ENCODE measurements around the gene TNFAIP3. TPM values are rescaled to one million over a fixed set of nuclear protein-coding genes. Genes with fewer than 3 reads are reported as not detected.

Gene TNFAIP3
- total and polyA plus RNA-seq, 2 donors (not counting 1 experiment from before 2014, with no cell fraction given): 86.2 to 92.0 TPM

- peak overlapping the region; percentile 99 for H3K27ac Mint-ChIP-seq
- H3K9me3 Mint-ChIP-seq (ENCODE audit: insufficient read depth): no peaks in the 10 kb centered on the region
- no peaks in the 10 kb centered on the region for H3K27me3 Mint-ChIP-seq
These were observed 4.2 kb downstream of the TNFAIP3 start for GRCh38 chr6:137871291-137871690.

More at GRCh38 chr6:137871291-137871690, 4.2 kb downstream of the TNFAIP3 start:
- Mint-ChIP-seq H3K4me1 (peaks cover 71% of the 10 kb centered on the region), H3K4me3 (peak overlapping the region; percentile 94)
- DNase-seq: no peak
- no peak for ATAC-seq (ENCODE audit: low read depth)
- peaks cover 87% of the 10 kb centered on the region for H3K79me2 ChIP-seq (ENCODE audit: control insufficient read depth, insufficient read depth, low read length)
- 64% methylated on average over 9 of the region's 11 CpGs for WGBS (ENCODE audit: insufficient coverage)
- ChIA-PET POLR2A (interaction anchor here (0.5 kb wide), 1 partner anchor 695 kb away, joined by 4 read pairs; no protein-coding TSS in a partner anchor), CTCF (interaction anchor here (0.9 to 13.4 kb wide), 9 partner anchors 13 to 237 kb away, joined by 3 to 199 read pairs (median 5); no protein-coding TSS in a partner anchor)
- no peaks in the 10 kb centered on the region for H3K27me3 ChIP-seq (replicated peaks in 1 of 4; ENCODE audit: control extremely low read depth in 1 of 4, control insufficient read depth in 3 of 4, insufficient read depth in 4 of 4, low read length in 3 of 4)
- H3K9me3 ChIP-seq (ENCODE audit: control extremely low read depth in 1 of 3, control insufficient read depth in 2 of 3, insufficient read depth in 1 of 3, low read length in 2 of 3): no peaks in the 10 kb centered on the region
- peak overlapping the region; percentile 96 for H3K27ac ChIP-seq (ENCODE audit: low read length in 2 of 2)
- H3K4me1 ChIP-seq (ENCODE audit: control insufficient read depth in 2 of 2, insufficient read depth in 2 of 2, low read length in 2 of 2): peaks cover 61 to 64% of the 10 kb centered on the region in 2 donors
- H3K4me3 ChIP-seq (ENCODE audit: control extremely low read depth in 1 of 5, extremely low read depth in 1 of 5, insufficient read depth in 1 of 5, low read depth in 2 of 5, low read length in 4 of 5): peak overlapping the region in 4 of 5 experiments; percentile 3 to 95 (median 23)
- TF ChIP-seq EZH2 (IDR thresholded peaks at IDR 0.05; ENCODE audit: borderline replicate concordance, insufficient read depth, low read depth, low read length, poor library complexity, severe bottlenecking) (no peak), CTCF (IDR thresholded peaks at IDR 0.05) (no peak)
- H3K9ac ChIP-seq (ENCODE audit: low read length): peak overlapping the region; percentile 94
- no peak overlapping the region for H2AFZ ChIP-seq (ENCODE audit: insufficient read depth, low read depth, low read length, poor library complexity, severe bottlenecking)
- peak overlapping the region; percentile 75 for H3K4me2 ChIP-seq (replicated peaks; ENCODE audit: low read depth, low read length, poor library complexity, severe bottlenecking)
- intact Hi-C loops (cut with micrococcal nuclease): loop anchor here (2.0 to 5.0 kb wide), 3 partner anchors 34 to 531 kb away; partner anchors contain the start of gene HEBP2
- peaks cover 48% of the 10 kb centered on the region for H4K20me1 ChIP-seq (ENCODE audit: control insufficient read depth, insufficient read depth, low read length, poor library complexity, severe bottlenecking)
- peaks cover 0 to 31% of the 10 kb centered on the region in 2 experiments for H3K36me3 ChIP-seq (replicated peaks in 1 of 2; ENCODE audit: control extremely low read depth in 1 of 2, control insufficient read depth in 1 of 2, extremely low read depth in 1 of 2, insufficient read depth in 2 of 2, low read length in 1 of 2)
